MCF 10A (cell line): ENCODE measurements around the gene SLC25A30. TPM values are rescaled to one million over a fixed set of nuclear protein-coding genes. Genes with fewer than 3 reads are reported as not detected.

ENCODE experiments used
- Bru-seq: library from RNA; stranded (reverse); fragments of 400-500 nt; gene quantifications from one replicate; lab custom pipeline; 2021; lab: Mats Ljungman, UMichigan
- BruChase-seq, 2 experiments: library from RNA; stranded (reverse); fragments of 400-500 nt; gene quantifications; one replicate each; lab custom pipeline; 2021; lab: Mats Ljungman, UMichigan
- BruUV-seq: library from RNA; stranded (reverse); fragments of 400-500 nt; replicated peaks from 2 replicates; lab custom pipeline; 2021; lab: Mats Ljungman, UMichigan
- CTCF ChIA-PET: fragments of 300-600 bp; sonication (Branson Sonifier 250); formaldehyde crosslinking; extraction: SDS; loops from one replicate; lab custom pipeline; 2021; ENCODE audit warnings: antibody characterized with exemption, inconsistent platforms; lab: Yijun Ruan, JAX
- POLR2A ChIA-PET: fragments of 300-600, 350-650 bp; sonication (Branson Sonifier 250); formaldehyde crosslinking; extraction: SDS; loops from one replicate; lab custom pipeline; 2020; ENCODE audit warnings: antibody characterized with exemption, inconsistent platforms; lab: Yijun Ruan, JAX
- DNase-seq: peaks from one replicate; pipeline ENCODE4 v3.0.0-alpha.2; 2018; ENCODE audit not compliant: unreplicated experiment
- H3K27ac Mint-ChIP-seq: one replicate; pipeline ENCODE4 v1.8.0; 2022; ENCODE audit warnings: mild to moderate bottlenecking, low read depth, mixed read lengths; ENCODE audit not compliant: unreplicated experiment
- H3K27me3 Mint-ChIP-seq: one replicate; pipeline ENCODE4 v1.8.0; 2022; ENCODE audit warnings: mixed read lengths; ENCODE audit not compliant: insufficient read depth, unreplicated experiment
- H3K36me3 Mint-ChIP-seq: one replicate; pipeline ENCODE4 v1.8.0; 2022; ENCODE audit warnings: mild to moderate bottlenecking, moderate library complexity, mixed read lengths; ENCODE audit not compliant: insufficient read depth, unreplicated experiment
- H3K4me1 Mint-ChIP-seq: one replicate; pipeline ENCODE4 v1.8.0; 2022; ENCODE audit warnings: mixed read lengths; ENCODE audit not compliant: insufficient read depth, unreplicated experiment
- H3K4me3 Mint-ChIP-seq: one replicate; pipeline ENCODE4 v1.8.0; 2022; ENCODE audit warnings: mild to moderate bottlenecking, moderate library complexity, mixed read lengths; ENCODE audit not compliant: unreplicated experiment
- H3K9me3 Mint-ChIP-seq: one replicate; pipeline ENCODE4 v1.8.0; 2022; ENCODE audit warnings: mixed read lengths; ENCODE audit not compliant: unreplicated experiment
- intact Hi-C: fragments of 100-400 bp; cut with micrococcal nuclease; formaldehyde crosslinking; loops from 2 replicates; pipeline ENCODE4 v1.14.1; 2022
- long read RNA-seq: library from polyadenylated mRNA; stranded (forward); transcript quantifications from one replicate; pipeline ENCODE4 v2.0.0, GENCODE V29; 2022
- total RNA-seq: library from RNA; stranded (reverse); gene quantifications from 2 replicates; pipeline ENCODE4 v1.2.3, GENCODE V29; 2022
- TF ChIP-seq, protein P1 (sequence below): fragments of 200-600 bp; IDR thresholded peaks from one replicate; pipeline ENCODE4 v1.8.0; 2022; ENCODE audit warnings: antibody characterized with exemption, mild to moderate bottlenecking; ENCODE audit not compliant: unreplicated experiment

Gene SLC25A30, protein sequence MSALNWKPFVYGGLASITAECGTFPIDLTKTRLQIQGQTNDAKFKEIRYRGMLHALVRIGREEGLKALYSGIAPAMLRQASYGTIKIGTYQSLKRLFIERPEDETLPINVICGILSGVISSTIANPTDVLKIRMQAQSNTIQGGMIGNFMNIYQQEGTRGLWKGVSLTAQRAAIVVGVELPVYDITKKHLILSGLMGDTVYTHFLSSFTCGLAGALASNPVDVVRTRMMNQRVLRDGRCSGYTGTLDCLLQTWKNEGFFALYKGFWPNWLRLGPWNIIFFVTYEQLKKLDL
- total RNA-seq (10.5 and 11.9 TPM in 2 replicates), Bru-seq, nascent RNA (percentile 52 among the genes with signal in this experiment), BruChase-seq, experiment 1, labeled RNA remaining after a 6-hour chase (percentile 78 among the genes with signal in this experiment), BruChase-seq, experiment 2, labeled RNA remaining after a 2-hour chase (percentile 70 among the genes with signal in this experiment)
- long read RNA-seq, partial matches to known transcripts = 0 of 1 reads
- long read RNA-seq, other reads (novel, unspliced or antisense) = 0 of 1 reads

DNA sequence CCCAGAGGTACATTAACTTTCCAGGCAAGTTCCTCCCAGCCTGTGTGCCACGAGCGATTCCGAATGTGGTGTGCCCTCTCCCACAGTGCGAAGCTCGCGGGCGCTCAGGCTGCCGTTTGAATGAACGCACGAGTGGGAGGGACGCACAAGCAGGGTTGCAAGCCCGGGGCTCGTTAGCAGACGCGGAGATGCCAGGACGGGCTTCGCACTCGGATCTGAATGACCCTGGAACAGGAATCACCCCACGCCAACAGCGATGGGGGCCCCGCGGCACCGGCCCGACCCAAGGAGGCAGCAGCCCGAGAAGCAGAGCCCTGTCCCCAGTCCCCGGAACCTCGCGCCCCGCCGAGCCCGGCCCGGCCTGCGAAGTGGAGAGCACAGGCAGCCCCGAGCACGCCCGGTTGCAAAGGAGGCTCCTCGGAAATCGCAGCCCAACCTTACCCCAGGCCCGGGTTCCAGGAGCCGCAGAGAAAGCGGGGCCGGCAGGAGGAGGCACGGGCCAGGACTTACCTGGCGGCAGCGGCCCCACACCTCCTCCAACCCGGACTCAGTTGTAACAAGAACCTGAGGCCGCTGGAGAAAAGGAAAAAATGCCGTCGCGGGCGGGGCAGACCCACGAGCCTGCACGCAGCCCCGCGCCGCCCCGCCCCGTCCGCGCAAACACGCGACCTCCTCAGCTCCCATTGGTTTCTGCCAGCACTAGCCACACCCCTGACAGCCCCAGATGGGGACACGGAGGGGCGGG lies at the start of gene SLC25A30:
SLC25A30 (minus strand) TSS at position 584 of the 745 bp plus-strand sequence. CDS start 6,948 bp downstream, outside the sequence.
- peaks cover 6% of the 10 kb centered on the region for H3K4me1 Mint-ChIP-seq
- H3K27me3 Mint-ChIP-seq = no peaks in the 10 kb centered on the region
- peak within 1 kb of the TSS; percentile 87 for H3K27ac Mint-ChIP-seq
- DNase-seq = peak; percentile 83
- peak within 1 kb of the TSS; percentile 81 for H3K4me3 Mint-ChIP-seq
- peaks cover 16% of the 10 kb centered on the region for H3K36me3 Mint-ChIP-seq
- CTCF ChIA-PET = interaction anchor here (0.6 to 1.5 kb wide), 9 partner anchors 12 to 211 kb away, joined by 3 to 4 read pairs (median 3); no protein-coding TSS in a partner anchor
- intact Hi-C loops = loop anchor here (5.0 kb wide), 1 partner anchor 44 kb away; the partner anchor contains the start of gene COG3
- H3K9me3 Mint-ChIP-seq = no peaks in the 10 kb centered on the region
- POLR2A ChIA-PET = interaction anchor here (0.6 to 4.5 kb wide), 28 partner anchors 8 to 1536 kb away, joined by 3 to 81 read pairs (median 3); partner anchors contain the start of genes COG3 and TPT1
- TF ChIP-seq, protein P1, sequence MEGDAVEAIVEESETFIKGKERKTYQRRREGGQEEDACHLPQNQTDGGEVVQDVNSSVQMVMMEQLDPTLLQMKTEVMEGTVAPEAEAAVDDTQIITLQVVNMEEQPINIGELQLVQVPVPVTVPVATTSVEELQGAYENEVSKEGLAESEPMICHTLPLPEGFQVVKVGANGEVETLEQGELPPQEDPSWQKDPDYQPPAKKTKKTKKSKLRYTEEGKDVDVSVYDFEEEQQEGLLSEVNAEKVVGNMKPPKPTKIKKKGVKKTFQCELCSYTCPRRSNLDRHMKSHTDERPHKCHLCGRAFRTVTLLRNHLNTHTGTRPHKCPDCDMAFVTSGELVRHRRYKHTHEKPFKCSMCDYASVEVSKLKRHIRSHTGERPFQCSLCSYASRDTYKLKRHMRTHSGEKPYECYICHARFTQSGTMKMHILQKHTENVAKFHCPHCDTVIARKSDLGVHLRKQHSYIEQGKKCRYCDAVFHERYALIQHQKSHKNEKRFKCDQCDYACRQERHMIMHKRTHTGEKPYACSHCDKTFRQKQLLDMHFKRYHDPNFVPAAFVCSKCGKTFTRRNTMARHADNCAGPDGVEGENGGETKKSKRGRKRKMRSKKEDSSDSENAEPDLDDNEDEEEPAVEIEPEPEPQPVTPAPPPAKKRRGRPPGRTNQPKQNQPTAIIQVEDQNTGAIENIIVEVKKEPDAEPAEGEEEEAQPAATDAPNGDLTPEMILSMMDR = no peak
- no TSS peak for BruUV-seq

DNA sequence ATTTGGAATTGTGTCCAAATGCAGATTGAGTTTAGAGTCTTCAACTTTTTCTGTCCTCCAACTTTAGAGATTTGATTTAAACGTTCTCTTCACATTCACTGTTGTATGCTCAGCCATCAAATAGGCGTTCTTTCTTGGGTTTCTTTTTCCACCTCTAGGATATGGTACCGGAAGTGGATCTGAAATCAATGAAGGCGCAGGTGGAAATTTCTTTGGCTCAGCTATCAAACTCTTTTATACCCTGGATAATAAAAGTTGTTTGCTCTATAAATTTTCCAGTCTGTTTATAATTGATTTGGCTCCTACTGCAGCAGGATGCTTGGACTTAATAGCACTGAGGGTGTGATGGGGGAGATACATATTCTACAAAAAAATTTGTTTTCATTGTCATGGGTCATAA lies 48.2 kb upstream of the SLC25A30 start:
- no TSS peak for BruUV-seq
- Mint-ChIP-seq H3K4me3 (peak overlapping the region; percentile 90), H3K36me3 (peaks cover 9% of the 10 kb centered on the region), H3K4me1 (peaks cover 30% of the 10 kb centered on the region), H3K9me3 (no peaks in the 10 kb centered on the region), H3K27ac (peak overlapping the region; percentile 90), H3K27me3 (no peaks in the 10 kb centered on the region)
- POLR2A ChIA-PET = interaction anchor here (0.6 to 6.8 kb wide), 9 partner anchors 15 to 835 kb away, joined by 3 to 133 read pairs (median 4); partner anchors contain the start of genes SLC25A30 and TPT1
- intact Hi-C loops = no loop called here
- TF ChIP-seq, protein P1 = no peak
- DNase-seq = no peak
- CTCF ChIA-PET = no interaction called here

DNA sequence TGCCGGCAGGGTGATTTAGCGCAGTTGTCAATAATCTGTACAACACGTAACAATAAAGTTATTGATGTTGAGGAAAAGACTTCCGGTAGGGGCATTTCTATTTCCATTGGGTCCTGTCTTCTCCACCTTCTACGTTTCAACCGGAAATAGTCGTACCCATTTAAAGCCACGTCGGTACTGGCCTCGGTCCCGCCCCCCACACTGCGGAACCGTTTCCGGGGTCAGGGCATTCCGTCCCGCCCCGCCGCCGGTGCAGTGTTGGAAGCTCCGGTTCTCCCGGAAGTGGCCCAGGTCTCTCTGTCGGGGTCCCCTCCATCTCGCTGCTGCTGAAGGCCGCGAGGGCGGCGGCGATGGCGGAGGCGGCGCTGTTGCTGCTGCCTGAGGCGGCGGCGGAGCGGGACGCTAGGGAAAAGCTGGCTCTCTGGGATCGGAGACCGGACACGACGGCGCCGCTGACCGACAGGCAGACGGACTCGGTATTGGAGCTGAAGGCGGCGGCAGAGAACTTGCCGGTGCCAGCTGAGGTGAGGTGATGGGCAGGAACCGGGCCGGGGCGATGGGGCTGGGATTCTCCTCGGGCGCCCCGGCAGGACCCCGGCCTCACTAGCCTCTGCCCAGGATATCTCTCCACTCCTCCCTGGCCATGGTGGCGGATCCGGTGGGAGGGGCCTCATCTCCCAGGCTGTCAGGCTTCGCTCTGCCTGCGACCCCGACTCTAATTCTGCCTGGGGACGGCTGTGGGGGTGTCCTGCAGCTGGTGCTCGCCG lies 46.7 kb upstream of the SLC25A30 start, which contains the start of gene COG3:
COG3 (plus strand) TSS at position 253 of the 767 bp plus-strand sequence; CDS start at position 351, 98 bp downstream.
- peak; percentile 97 for DNase-seq
- ChIA-PET POLR2A (interaction anchor here (0.7 to 6.8 kb wide), 27 partner anchors 9 to 132 kb away, joined by 3 to 133 read pairs (median 4); partner anchors contain the start of genes SLC25A30 and TPT1), CTCF (interaction anchor here (1.7 kb wide), 1 partner anchor 9 kb away, joined by 6 read pairs; no protein-coding TSS in a partner anchor)
- Mint-ChIP-seq H3K27ac (peak within 1 kb of the TSS; percentile 90), H3K9me3 (no peaks in the 10 kb centered on the region), H3K4me3 (peak within 1 kb of the TSS; percentile 90), H3K27me3 (no peaks in the 10 kb centered on the region), H3K4me1 (peaks cover 30% of the 10 kb centered on the region), H3K36me3 (peaks cover 9% of the 10 kb centered on the region)
- intact Hi-C loops = loop anchor here (1.0 to 5.0 kb wide), 3 partner anchors 24 to 94 kb away; partner anchors contain the start of gene SLC25A30
- BruUV-seq = TSS peak; percentile 46
- TF ChIP-seq, protein P1 = peak; percentile 13
